Nephron progenitor cell (in vitro differentiated cells): ENCODE measurements around the gene CHN2.

Experiments
- DNase-seq: peaks from one replicate; pipeline ENCODE4 v3.0.0; 2021
- H3K27ac Mint-ChIP-seq: 2 replicates; pipeline ENCODE4 v1.8.0; 2021; ENCODE audit warnings: mild to moderate bottlenecking, moderate library complexity, mixed read lengths
- H3K27me3 Mint-ChIP-seq: 2 replicates; pipeline ENCODE4 v1.8.0; 2021; ENCODE audit warnings: mild to moderate bottlenecking, low read depth, mixed read lengths; ENCODE audit not compliant: poor library complexity
- H3K36me3 Mint-ChIP-seq: 2 replicates; pipeline ENCODE4 v1.8.0; 2021; ENCODE audit warnings: low read depth, mixed read lengths
- H3K4me1 Mint-ChIP-seq: 2 replicates; pipeline ENCODE4 v1.8.0; 2021; ENCODE audit warnings: mixed read lengths
- H3K4me3 Mint-ChIP-seq: 2 replicates; pipeline ENCODE4 v1.8.0; 2021; ENCODE audit warnings: mild to moderate bottlenecking, moderate library complexity, mixed read lengths
- H3K9me3 Mint-ChIP-seq: 2 replicates; pipeline ENCODE4 v1.8.0; 2021; ENCODE audit warnings: mild to moderate bottlenecking, moderate library complexity, mixed read lengths
- CTCF ChIP-seq: fragments of 200-600 bp; sonication (generic); IDR thresholded peaks from 2 replicates; pipeline ENCODE4 v1.5.0; 2021; ENCODE audit warnings: antibody characterized with exemption

CHN2 gene

GRCh38 chr7:29281782-29282541 lies 87.4 kb downstream of the CHN2 start:
- H3K4me1 Mint-ChIP-seq = peaks cover 32% of the 10 kb centered on the region
- no peak for TF ChIP-seq CTCF

DNA sequence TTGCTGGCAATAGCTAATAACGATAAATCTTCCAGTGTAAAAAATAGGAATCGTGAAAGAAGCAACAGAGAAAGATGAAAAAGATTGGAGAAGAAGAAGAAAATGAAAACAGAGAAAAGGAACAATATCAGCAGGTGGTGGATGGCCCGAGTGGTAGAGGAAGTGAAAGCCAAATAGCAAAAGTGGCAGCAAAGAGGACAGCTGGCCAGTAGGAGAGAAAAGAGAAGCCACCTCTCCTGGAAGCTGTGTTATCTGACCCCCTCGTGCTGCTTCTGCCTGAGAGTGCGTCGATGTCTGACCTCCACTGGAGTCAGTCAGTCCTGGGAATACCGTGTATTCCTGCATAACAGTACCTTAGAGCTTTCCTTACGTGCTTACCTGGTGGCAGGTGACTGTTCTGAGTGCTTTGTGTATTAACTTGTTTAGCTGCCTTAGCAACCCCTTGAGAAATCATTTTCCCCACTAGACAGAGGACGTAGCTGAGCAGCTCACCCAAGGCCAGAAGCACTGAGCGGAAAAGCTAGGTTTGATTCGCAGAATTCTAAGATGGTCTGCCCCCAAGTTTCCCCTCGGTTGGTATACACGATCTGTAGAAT lies 88.3 kb downstream of the CHN2 start:
- H3K27ac Mint-ChIP-seq = peak overlapping the region; percentile 8
- TF ChIP-seq CTCF = no peak
- no peak overlapping the region for H3K4me3 Mint-ChIP-seq
- peaks cover 26% of the 10 kb centered on the region for H3K4me1 Mint-ChIP-seq
- no peaks in the 10 kb centered on the region for H3K9me3 Mint-ChIP-seq
- H3K36me3 Mint-ChIP-seq = peaks cover 7% of the 10 kb centered on the region
- no peak for DNase-seq
- H3K27me3 Mint-ChIP-seq = peaks cover 6% of the 10 kb centered on the region

More at GRCh38 chr7:29281782-29282541, 87.4 kb downstream of the CHN2 start:
- Mint-ChIP-seq H3K4me3 (no peak overlapping the region), H3K27me3 (peaks cover 4% of the 10 kb centered on the region), H3K36me3 (peaks cover 7% of the 10 kb centered on the region), H3K9me3 (no peaks in the 10 kb centered on the region), H3K27ac (peak overlapping the region; percentile 26)
- peak; percentile 34 for DNase-seq

DNA sequence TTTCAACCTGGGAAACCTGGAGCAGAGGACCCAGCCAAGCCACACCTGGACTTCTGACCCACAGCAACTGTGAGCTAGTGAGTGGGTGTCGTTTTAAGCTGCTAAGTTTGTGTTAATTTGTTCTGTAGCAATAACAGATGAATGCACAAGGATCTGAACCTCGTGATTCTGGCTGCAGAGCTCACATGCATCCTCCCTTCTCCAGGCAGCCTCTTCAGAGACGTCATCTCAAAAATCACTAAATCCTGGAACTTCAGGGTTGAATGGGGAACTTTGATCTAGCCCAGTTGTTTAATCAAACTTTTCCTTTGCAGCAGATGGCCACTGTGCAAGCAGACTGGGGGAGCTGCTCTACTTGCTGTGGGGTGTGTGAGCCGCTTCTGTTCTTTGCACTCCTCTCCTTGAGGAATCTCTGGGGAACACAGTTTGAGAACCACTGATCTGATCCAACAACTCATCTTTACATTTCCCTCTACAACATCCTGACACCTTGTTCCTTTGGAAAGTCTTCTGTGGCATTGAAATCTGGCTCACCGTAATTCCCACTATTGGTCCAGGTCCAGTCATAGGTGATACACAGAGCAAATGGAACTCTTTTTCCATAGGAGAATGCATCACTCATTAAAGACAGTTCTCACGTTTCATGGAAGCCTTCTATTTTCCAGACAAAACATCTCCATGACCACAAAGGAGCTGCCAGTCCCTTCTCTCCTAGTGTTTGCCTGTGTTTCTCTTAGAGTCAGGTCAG lies 90.3 kb downstream of the CHN2 start:
- Mint-ChIP-seq H3K9me3 (no peaks in the 10 kb centered on the region), H3K27me3 (peaks cover 8% of the 10 kb centered on the region), H3K4me1 (peaks cover 34% of the 10 kb centered on the region)

GRCh38 chr7:29285444-29285793 lies 90.8 kb downstream of the CHN2 start:
- Mint-ChIP-seq H3K27ac (no peak overlapping the region), H3K36me3 (peaks cover 7% of the 10 kb centered on the region)

More for the DNA sequence above, 90.3 kb downstream of the CHN2 start:
- no peak for TF ChIP-seq CTCF
- DNase-seq = no peak
- Mint-ChIP-seq H3K4me3 (no peak overlapping the region), H3K36me3 (peaks cover 7% of the 10 kb centered on the region), H3K27ac (no peak overlapping the region)

DNA sequence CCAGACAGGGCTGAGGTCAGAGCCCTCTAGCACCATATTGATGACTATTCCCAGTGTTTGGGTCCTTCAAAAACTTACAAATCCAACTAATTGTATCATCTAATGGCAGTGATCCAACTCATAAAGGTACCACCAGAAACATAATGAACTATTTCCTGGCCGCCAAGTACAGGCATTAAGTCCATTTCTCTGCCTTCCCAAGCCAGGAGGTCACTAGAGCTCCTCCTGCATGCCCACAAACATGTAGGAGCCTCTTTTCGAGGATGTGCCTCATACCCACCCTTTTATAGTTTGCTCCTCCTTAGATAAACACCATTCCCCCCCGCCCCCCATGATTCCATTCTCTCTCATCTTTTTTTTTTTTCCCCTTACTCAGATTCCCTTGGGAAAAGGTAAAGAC lies 91.3 kb downstream of the CHN2 start:
- TF ChIP-seq CTCF = no peak
- Mint-ChIP-seq H3K27me3 (peaks cover 8% of the 10 kb centered on the region), H3K27ac (no peak overlapping the region), H3K4me1 (peaks cover 43% of the 10 kb centered on the region), H3K36me3 (peaks cover 7% of the 10 kb centered on the region), H3K4me3 (no peak overlapping the region), H3K9me3 (no peaks in the 10 kb centered on the region)
- no peak for DNase-seq

More at GRCh38 chr7:29285444-29285793, 90.8 kb downstream of the CHN2 start:
- no peaks in the 10 kb centered on the region for H3K9me3 Mint-ChIP-seq
- no peak for TF ChIP-seq CTCF
- no peak overlapping the region for H3K4me3 Mint-ChIP-seq
- DNase-seq = no peak
- H3K4me1 Mint-ChIP-seq = peaks cover 39% of the 10 kb centered on the region
- peaks cover 8% of the 10 kb centered on the region for H3K27me3 Mint-ChIP-seq
